A549 (cell line): ENCODE measurements around the gene PARD3B. TPM values are rescaled to one million over a fixed set of nuclear protein-coding genes. Genes with fewer than 3 reads are reported as not detected.

Source experiments
- ATAC-seq, 2 experiments: fragments of 200-7000 bp in 1 of 2; fragments of >200 bp in 1 of 2; cut with Nextera tagmentation in 1 of 2; cut with Tn5 transposase in 1 of 2; 3 replicates each; pipeline versions ENCODE4 v1.8.0 to v1.9.1; 2018 to 2020; ENCODE audit warnings: mild to moderate bottlenecking in 1 of 2, moderate library complexity in 1 of 2
- CTCF ChIA-PET: fragments of 300-600 bp; sonication (Branson Sonifier 250); formaldehyde crosslinking; extraction: SDS; loops from one replicate; lab custom pipeline; 2021; ENCODE audit warnings: antibody characterized with exemption, inconsistent platforms; lab: Yijun Ruan, JAX
- POLR2A ChIA-PET: fragments of 350-600 bp; formaldehyde crosslinking; extraction: SDS; loops from one replicate; lab custom pipeline; 2021; ENCODE audit warnings: antibody characterized with exemption, inconsistent platforms; lab: Yijun Ruan, JAX
- DNase-seq, 2 experiments: peaks; one replicate each; pipeline versions ENCODE4 v3.0.0 to v3.0.0-alpha.2; 2011 to 2016; ENCODE audit warnings: low read depth in 1 of 2, low spot score in 1 of 2
- FAIRE-seq: peaks from 2 replicates; lab custom pipeline; 2011; peaks lifted over from hg19 to GRCh38; lab: Jason Lieb, UNC
- H3K27ac ChIP-seq, 2 experiments: fragments of >200 bp; sonication (Bioruptor Twin); formaldehyde crosslinking; 3 replicates each; pipeline ENCODE4 v1.5.1; 2016 to 2017
- H3K4me1 ChIP-seq: fragments of >200 bp; sonication (Bioruptor Twin); formaldehyde crosslinking; 3 replicates; pipeline ENCODE4 v1.6.1; 2016
- H3K4me2 ChIP-seq: fragments of >200 bp; sonication (Bioruptor Twin); formaldehyde crosslinking; 3 replicates; pipeline ENCODE4 v1.6.1; 2016
- H3K4me3 ChIP-seq: fragments of >200 bp; sonication (Bioruptor Twin); formaldehyde crosslinking; 3 replicates; pipeline ENCODE4 v1.5.1; 2016
- H3K9me3 ChIP-seq: fragments of >200 bp; sonication (Bioruptor Twin); formaldehyde crosslinking; 3 replicates; pipeline ENCODE4 v1.6.1; 2016
- BCL3 ChIP-seq: fragments of >200 bp; sonication (Bioruptor Twin); formaldehyde crosslinking; IDR thresholded peaks from 3 replicates; pipeline ENCODE4 v1.6.1; 2016
- CBX2 ChIP-seq: fragments of 200-600 bp; sonication (generic); IDR thresholded peaks from 2 replicates; pipeline ENCODE4 v1.6.1; 2016; ENCODE audit warnings: low read depth, mild to moderate bottlenecking, borderline replicate concordance
- CHD2 ChIP-seq: fragments of 150-350 bp; IDR thresholded peaks from 2 replicates; pipeline ENCODE4 v1.6.1; 2014; ENCODE audit warnings: low read length; ENCODE audit not compliant: partially characterized antibody
- EHMT2 ChIP-seq: fragments of 200-600 bp; sonication (generic); IDR thresholded peaks from 2 replicates; pipeline ENCODE4 v1.6.1; 2016; ENCODE audit warnings: antibody characterized with exemption, low read depth, mild to moderate bottlenecking, moderate library complexity
- EP300 ChIP-seq, 2 experiments: fragments of >200 bp; sonication (Bioruptor Twin); formaldehyde crosslinking; IDR thresholded peaks; 2 replicates in 1 of 2; 3 replicates in 1 of 2; pipeline ENCODE4 v1.6.1; 2016 to 2017
- ESRRA ChIP-seq: fragments of 150-350 bp; IDR thresholded peaks from 2 replicates; pipeline ENCODE4 v1.6.1; 2014; ENCODE audit warnings: mild to moderate bottlenecking, low read length, borderline replicate concordance
- FOSB ChIP-seq: fragments of 250-450 bp; sonication (Bioruptor Pico); IDR thresholded peaks from 2 replicates; pipeline ENCODE4 v1.5.0; 2020; ENCODE audit warnings: mild to moderate bottlenecking, moderate library complexity
- HDAC2 ChIP-seq: fragments of 200-600 bp; sonication (generic); IDR thresholded peaks from 2 replicates; pipeline ENCODE4 v1.6.1; 2016
- HOXA7 ChIP-seq: fragments of 250-450 bp; sonication (Bioruptor Pico); IDR thresholded peaks from 2 replicates; pipeline ENCODE4 v1.5.0; 2020; ENCODE audit warnings: mild to moderate bottlenecking, moderate library complexity
- JUN ChIP-seq, 2 experiments: fragments of >200 bp; sonication (Bioruptor Twin); formaldehyde crosslinking; IDR thresholded peaks; 2 replicates in 1 of 2; 3 replicates in 1 of 2; pipeline ENCODE4 v1.6.1; 2016 to 2017
- JUNB ChIP-seq: fragments of >200 bp; sonication (Bioruptor Twin); formaldehyde crosslinking; IDR thresholded peaks from 2 replicates; pipeline ENCODE4 v1.6.1; 2016
- KDM1A ChIP-seq: fragments of 200-600 bp; sonication (generic); IDR thresholded peaks from 2 replicates; pipeline ENCODE4 v1.6.1; 2016; ENCODE audit warnings: low read depth, mild to moderate bottlenecking
- KDM5A ChIP-seq: fragments of 200-600 bp; sonication (generic); IDR thresholded peaks from 2 replicates; pipeline ENCODE4 v1.6.1; 2016; ENCODE audit warnings: antibody characterized with exemption, mild to moderate bottlenecking
- MAZ ChIP-seq: fragments of 150-350 bp; IDR thresholded peaks from 2 replicates; pipeline ENCODE4 v1.6.1; 2014; ENCODE audit warnings: antibody characterized with exemption, low read depth, low read length, borderline replicate concordance
- MYC ChIP-seq: IDR thresholded peaks from 2 replicates; pipeline ENCODE4 v1.6.1; 2012; ENCODE audit warnings: mild to moderate bottlenecking, inconsistent platforms, low read length, improper control_type of control experiment, borderline replicate concordance
- POLR2AphosphoS2 ChIP-seq: conservative IDR thresholded peaks from 2 replicates; pipeline ENCODE4 v1.6.1; 2012; ENCODE audit warnings: low read length, improper control_type of control experiment, inconsistent platforms
- RARB ChIP-seq: fragments of 250-450 bp; sonication (Bioruptor Pico); IDR thresholded peaks from 2 replicates; pipeline ENCODE4 v1.8.0; 2021; ENCODE audit warnings: mild to moderate bottlenecking, moderate library complexity
- RCOR1 ChIP-seq: fragments of 150-350 bp; IDR thresholded peaks from 2 replicates; pipeline ENCODE4 v1.6.1; 2014; ENCODE audit warnings: antibody characterized with exemption, low read length, low read depth
- SREBF2 ChIP-seq: fragments of 450-650 bp; IDR thresholded peaks from 2 replicates; pipeline ENCODE4 v1.6.1; 2014; ENCODE audit warnings: mild to moderate bottlenecking, moderate library complexity
- ZC3H11A ChIP-seq: fragments of 450-650 bp; IDR thresholded peaks from 2 replicates; pipeline ENCODE4 v1.6.1; 2014; ENCODE audit warnings: antibody characterized with exemption, mild to moderate bottlenecking
- ZFP36 ChIP-seq: fragments of 450-650 bp; IDR thresholded peaks from 2 replicates; pipeline ENCODE4 v1.6.1; 2014; ENCODE audit warnings: borderline replicate concordance; ENCODE audit not compliant: partially characterized antibody
- ZSCAN20 ChIP-seq: fragments of 250-450 bp; sonication (Bioruptor Pico); IDR thresholded peaks from 2 replicates; pipeline ENCODE4 v1.8.0; 2022; ENCODE audit warnings: mild to moderate bottlenecking, moderate library complexity
- WGBS: methylation state at CpG from one replicate; pipeline ENCODE4 v1.1.6; 2017; ENCODE audit errors: missing lambda C conversion rate; 5-methylcytosine and 5-hydroxymethylcytosine counted together
- polyA plus RNA-seq, 4 experiments: library from polyadenylated mRNA; depleted of rRNA in 3 of 4; stranded (reverse); fragments of >200 nt; fragmentation: RNase III in 1 of 4; extraction: RNeasy Plus Mini Kit Qiagen cat#74134 plus additional on column Dnase treatment in 1 of 4; gene quantifications; 2 replicates in 3 of 4; 3 replicates in 1 of 4; pipeline ENCODE4 v1.2.3, GENCODE V29; 2011 to 2017
- TF ChIP-seq, protein P1 (sequence below): fragments of 250-450 bp; sonication (Bioruptor Pico); IDR thresholded peaks from 2 replicates; pipeline ENCODE4 v1.5.0; 2021; ENCODE audit warnings: mild to moderate bottlenecking, moderate library complexity, borderline replicate concordance
- TF ChIP-seq, protein P2 (sequence below): IDR thresholded peaks from 2 replicates; pipeline ENCODE4 v1.6.1; 2012
- TF ChIP-seq, protein P3 (sequence below): fragments of >200 bp; sonication (Bioruptor Twin); formaldehyde crosslinking; IDR thresholded peaks from 3 replicates; pipeline ENCODE4 v1.5.1; 2016
- TF ChIP-seq, protein P4 (sequence below): IDR thresholded peaks from 2 replicates; pipeline ENCODE4 v1.6.1; 2012
- TF ChIP-seq, protein P5 (sequence below): fragments of 200-600 bp; sonication (generic); IDR thresholded peaks from 2 replicates; pipeline ENCODE4 v1.6.1; 2016; ENCODE audit warnings: antibody characterized with exemption, mild to moderate bottlenecking, moderate library complexity

Gene PARD3B
- polyA plus RNA-seq, 2 of the 4 experiments (the other 2 are of a cell fraction) = 1.2 to 2.4 TPM

DNA sequence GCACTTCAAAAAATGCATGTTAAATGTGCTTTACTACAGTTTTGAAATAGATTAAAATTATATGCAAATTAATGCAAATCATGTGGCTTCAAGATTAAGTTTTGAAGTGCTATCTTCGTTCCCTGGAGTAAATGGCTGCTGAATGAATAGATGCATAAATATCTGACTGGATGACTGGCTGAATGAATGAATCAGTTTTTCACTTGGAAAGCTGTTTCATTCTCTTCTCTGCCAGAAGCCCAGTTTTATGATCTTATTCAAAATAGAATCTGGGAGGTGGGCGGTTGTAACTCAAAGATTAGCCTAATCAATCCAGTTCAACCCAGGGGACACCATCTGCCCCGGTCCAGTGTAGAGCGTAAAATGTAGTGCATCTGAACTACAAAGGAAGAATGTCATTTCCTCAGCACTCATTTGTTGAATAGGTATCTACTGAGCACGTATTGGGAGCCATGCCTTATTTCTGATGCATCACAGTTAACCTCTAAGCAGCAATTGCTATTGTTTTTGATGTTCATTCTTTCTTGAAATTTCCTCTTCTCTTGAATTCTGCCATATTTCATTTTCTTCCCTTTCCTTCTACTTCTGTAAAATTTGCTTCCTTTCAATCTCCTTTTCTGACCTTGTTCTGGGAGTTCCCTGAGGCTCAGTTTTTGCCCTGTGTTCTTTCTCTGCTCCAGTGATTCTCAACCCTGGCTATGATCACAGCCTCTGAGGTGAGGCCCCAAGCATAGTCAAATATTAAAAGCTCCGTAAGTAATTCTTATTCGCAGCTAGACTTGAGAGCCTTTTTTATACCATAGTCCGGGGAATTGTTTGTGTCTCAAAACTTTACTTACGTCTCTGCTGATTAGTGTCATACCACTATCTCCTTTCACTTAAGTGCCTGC is 282.7 kb downstream of the PARD3B start:
- FAIRE-seq (no peak), DNase-seq (no peak), ATAC-seq (no peak)
- no peak overlapping the region for H3K27ac ChIP-seq
- no peak overlapping the region for H3K4me3 ChIP-seq
- H3K4me1 ChIP-seq = no peaks in the 10 kb centered on the region
- WGBS = 69% methylated on average over 9 of the region's 9 CpGs
- CTCF ChIA-PET = no interaction called here
- POLR2A ChIA-PET = no interaction called here
- no peak overlapping the region for H3K4me2 ChIP-seq
- no peak for TF ChIP-seq MAZ
- TF ChIP-seq CBX2 = no peak
- no peak for TF ChIP-seq ZFP36
- TF ChIP-seq ESRRA = no peak
- TF ChIP-seq, protein P1, sequence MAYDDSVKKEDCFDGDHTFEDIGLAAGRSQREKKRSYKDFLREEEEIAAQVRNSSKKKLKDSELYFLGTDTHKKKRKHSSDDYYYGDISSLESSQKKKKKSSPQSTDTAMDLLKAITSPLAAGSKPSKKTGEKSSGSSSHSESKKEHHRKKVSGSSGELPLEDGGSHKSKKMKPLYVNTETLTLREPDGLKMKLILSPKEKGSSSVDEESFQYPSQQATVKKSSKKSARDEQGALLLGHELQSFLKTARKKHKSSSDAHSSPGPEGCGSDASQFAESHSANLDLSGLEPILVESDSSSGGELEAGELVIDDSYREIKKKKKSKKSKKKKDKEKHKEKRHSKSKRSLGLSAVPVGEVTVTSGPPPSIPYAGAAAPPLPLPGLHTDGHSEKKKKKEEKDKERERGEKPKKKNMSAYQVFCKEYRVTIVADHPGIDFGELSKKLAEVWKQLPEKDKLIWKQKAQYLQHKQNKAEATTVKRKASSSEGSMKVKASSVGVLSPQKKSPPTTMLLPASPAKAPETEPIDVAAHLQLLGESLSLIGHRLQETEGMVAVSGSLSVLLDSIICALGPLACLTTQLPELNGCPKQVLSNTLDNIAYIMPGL = no peak
- TF ChIP-seq SREBF2 = no peak
- no peak for TF ChIP-seq BCL3
- TF ChIP-seq RCOR1 = no peak
- no peak for TF ChIP-seq KDM1A
- TF ChIP-seq, protein P2, sequence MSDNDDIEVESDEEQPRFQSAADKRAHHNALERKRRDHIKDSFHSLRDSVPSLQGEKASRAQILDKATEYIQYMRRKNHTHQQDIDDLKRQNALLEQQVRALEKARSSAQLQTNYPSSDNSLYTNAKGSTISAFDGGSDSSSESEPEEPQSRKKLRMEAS = no peak
- no peak for TF ChIP-seq RARB (CRISPR knock-in tag)
- TF ChIP-seq, protein P3, sequence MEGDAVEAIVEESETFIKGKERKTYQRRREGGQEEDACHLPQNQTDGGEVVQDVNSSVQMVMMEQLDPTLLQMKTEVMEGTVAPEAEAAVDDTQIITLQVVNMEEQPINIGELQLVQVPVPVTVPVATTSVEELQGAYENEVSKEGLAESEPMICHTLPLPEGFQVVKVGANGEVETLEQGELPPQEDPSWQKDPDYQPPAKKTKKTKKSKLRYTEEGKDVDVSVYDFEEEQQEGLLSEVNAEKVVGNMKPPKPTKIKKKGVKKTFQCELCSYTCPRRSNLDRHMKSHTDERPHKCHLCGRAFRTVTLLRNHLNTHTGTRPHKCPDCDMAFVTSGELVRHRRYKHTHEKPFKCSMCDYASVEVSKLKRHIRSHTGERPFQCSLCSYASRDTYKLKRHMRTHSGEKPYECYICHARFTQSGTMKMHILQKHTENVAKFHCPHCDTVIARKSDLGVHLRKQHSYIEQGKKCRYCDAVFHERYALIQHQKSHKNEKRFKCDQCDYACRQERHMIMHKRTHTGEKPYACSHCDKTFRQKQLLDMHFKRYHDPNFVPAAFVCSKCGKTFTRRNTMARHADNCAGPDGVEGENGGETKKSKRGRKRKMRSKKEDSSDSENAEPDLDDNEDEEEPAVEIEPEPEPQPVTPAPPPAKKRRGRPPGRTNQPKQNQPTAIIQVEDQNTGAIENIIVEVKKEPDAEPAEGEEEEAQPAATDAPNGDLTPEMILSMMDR = no peak
- TF ChIP-seq ZSCAN20 (CRISPR knock-in tag) = no peak
- no peak for TF ChIP-seq JUNB
- TF ChIP-seq, protein P4, sequence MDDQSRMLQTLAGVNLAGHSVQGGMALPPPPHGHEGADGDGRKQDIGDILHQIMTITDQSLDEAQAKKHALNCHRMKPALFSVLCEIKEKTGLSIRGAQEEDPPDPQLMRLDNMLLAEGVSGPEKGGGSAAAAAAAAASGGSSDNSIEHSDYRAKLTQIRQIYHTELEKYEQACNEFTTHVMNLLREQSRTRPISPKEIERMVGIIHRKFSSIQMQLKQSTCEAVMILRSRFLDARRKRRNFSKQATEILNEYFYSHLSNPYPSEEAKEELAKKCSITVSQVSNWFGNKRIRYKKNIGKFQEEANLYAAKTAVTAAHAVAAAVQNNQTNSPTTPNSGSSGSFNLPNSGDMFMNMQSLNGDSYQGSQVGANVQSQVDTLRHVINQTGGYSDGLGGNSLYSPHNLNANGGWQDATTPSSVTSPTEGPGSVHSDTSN = no peak
- H3K9me3 ChIP-seq = no peaks in the 10 kb centered on the region

DNA sequence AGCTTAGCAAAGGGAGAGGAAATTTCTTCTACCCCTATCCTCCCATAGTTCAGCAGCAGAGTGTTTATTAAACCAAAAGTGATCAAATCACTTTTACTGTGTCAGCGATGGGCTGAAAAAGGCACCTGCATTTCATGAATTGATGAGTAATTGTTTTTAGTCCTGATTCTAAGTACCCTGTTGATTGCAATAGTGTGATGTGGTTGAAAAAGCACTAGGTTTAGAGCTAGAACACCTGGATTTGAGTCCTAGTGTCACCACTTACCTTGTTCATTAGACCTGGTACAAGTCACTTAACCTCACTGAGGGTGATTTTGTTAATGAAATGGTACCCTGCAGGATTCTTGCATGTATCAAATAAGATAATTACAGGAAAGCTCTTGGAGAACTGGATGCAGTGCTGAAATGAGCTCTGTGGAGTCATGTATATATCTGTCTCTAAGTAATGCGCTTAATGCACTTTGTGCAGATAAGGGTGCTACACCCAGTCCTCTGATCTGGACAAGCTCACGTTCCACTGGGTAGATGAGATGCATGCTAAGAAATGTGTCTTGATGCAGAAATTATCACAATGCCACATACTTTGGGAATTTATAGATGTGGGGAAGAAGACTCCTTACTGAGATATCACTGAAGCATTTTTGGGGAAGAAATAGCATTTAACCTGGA is 289.6 kb downstream of the PARD3B start:
- no peaks in the 10 kb centered on the region for H3K4me1 ChIP-seq
- H3K4me3 ChIP-seq = no peak overlapping the region
- H3K27ac ChIP-seq = no peak overlapping the region
- no peak for FAIRE-seq
- H3K4me2 ChIP-seq = no peak overlapping the region
- DNase-seq = no peak
- ATAC-seq = no peak
- 89% methylated on average over 3 of the region's 3 CpGs for WGBS
- ChIA-PET POLR2A (no interaction called here), CTCF (no interaction called here)
- H3K9me3 ChIP-seq = no peaks in the 10 kb centered on the region
- TF ChIP-seq ZC3H11A (no peak), EHMT2 (no peak), HDAC2 (no peak), SREBF2 (no peak), FOSB (CRISPR knock-in tag) (no peak), JUN (IDR thresholded peaks at IDR 0.05) (no peak), POLR2AphosphoS2 (no peak), MYC (no peak), CBX2 (no peak), HOXA7 (CRISPR knock-in tag) (no peak), EP300 (IDR thresholded peaks at IDR 0.05) (no peak), KDM5A (no peak), CHD2 (no peak)
- TF ChIP-seq, protein P5, sequence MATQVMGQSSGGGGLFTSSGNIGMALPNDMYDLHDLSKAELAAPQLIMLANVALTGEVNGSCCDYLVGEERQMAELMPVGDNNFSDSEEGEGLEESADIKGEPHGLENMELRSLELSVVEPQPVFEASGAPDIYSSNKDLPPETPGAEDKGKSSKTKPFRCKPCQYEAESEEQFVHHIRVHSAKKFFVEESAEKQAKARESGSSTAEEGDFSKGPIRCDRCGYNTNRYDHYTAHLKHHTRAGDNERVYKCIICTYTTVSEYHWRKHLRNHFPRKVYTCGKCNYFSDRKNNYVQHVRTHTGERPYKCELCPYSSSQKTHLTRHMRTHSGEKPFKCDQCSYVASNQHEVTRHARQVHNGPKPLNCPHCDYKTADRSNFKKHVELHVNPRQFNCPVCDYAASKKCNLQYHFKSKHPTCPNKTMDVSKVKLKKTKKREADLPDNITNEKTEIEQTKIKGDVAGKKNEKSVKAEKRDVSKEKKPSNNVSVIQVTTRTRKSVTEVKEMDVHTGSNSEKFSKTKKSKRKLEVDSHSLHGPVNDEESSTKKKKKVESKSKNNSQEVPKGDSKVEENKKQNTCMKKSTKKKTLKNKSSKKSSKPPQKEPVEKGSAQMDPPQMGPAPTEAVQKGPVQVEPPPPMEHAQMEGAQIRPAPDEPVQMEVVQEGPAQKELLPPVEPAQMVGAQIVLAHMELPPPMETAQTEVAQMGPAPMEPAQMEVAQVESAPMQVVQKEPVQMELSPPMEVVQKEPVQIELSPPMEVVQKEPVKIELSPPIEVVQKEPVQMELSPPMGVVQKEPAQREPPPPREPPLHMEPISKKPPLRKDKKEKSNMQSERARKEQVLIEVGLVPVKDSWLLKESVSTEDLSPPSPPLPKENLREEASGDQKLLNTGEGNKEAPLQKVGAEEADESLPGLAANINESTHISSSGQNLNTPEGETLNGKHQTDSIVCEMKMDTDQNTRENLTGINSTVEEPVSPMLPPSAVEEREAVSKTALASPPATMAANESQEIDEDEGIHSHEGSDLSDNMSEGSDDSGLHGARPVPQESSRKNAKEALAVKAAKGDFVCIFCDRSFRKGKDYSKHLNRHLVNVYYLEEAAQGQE = no peak
